ENCODE results near the gene FAT1.

DNA sequence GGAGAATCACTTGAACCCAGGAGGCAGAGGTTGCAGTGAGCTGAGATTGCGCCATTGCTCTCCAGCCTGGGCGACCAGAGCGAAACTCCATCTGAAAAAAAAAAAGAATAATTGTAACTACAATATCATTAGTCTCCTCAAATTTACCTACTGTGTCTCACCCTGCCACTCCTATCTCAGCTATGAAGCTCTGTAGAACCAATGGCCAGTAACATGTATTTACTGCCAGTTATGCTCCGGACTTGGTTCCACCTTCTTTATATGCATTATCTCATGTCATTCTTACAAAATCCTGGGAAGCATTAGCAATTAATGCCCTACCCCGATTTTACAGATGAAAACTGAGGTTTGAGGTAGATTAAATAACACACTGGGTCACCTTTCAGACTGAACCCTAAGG, 7.0 kb upstream of the FAT1 start:
- TF ChIP-seq ZNF274 (IDR thresholded peaks at IDR 0.05; ENCODE audit: low read depth, low read length) (no peak), YY1 (IDR thresholded peaks at IDR 0.05; ENCODE audit: insufficient read depth, insufficient read length) (no peak)

Measured in NT2/D1 (cell line).